ENCODE measurements around the gene CALHM5. TPM values are rescaled to one million over a fixed set of nuclear protein-coding genes. Genes with fewer than 3 reads are reported as not detected.

CALHM5 gene, protein sequence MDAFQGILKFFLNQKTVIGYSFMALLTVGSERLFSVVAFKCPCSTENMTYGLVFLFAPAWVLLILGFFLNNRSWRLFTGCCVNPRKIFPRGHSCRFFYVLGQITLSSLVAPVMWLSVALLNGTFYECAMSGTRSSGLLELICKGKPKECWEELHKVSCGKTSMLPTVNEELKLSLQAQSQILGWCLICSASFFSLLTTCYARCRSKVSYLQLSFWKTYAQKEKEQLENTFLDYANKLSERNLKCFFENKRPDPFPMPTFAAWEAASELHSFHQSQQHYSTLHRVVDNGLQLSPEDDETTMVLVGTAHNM
- total RNA-seq (2014; rRNA removed; shearing (Covaris generic)), result 2.4 and 2.6 TPM in 2 replicates

DNA sequence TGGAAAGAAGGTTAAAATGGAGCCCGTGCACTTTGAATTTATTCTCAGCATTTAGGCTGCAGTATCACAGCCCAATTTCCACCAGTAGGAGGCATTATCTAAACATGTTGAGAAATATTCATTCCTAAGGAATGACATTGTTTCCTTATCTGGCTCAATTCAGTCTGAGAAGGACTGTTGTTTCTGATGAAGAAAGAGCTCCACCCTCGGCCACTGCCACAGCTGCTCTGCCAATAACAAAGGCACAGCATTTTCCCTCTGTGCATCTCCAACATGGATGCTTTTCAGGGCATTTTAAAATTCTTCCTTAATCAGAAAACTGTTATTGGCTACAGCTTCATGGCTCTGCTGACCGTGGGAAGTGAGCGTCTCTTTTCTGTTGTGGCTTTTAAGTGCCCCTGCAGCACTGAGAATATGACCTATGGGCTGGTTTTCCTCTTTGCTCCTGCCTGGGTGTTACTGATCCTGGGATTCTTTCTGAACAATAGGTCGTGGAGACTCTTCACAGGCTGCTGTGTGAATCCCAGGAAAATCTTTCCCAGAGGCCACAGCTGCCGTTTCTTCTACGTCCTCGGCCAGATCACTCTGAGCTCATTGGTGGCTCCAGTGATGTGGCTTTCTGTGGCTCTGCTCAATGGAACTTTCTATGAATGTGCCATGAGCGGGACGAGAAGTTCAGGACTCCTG, at the start of gene CALHM5:
CALHM5 (plus strand) TSS at position 216 of the 687 bp plus-strand sequence; CDS start at position 274, 58 bp downstream.
- Histone ChIP-seq H3K27ac (peak within 1 kb of the TSS; percentile 96), H3K27me3 (no peaks in the 10 kb centered on the region), H3K36me3 (no peaks in the 10 kb centered on the region), H3K4me3 (peak within 1 kb of the TSS; percentile 62), H3K9me3 (replicated peaks) (0 out of 2 replicates have a peak, but pooled peaks cover 3% of the 10 kb centered on the region), H3K4me1 (peaks cover 3% of the 10 kb centered on the region; the same call in 1 of the 2 replicates)
- peak; percentile 75 to 88 for DNase-seq

DNA sequence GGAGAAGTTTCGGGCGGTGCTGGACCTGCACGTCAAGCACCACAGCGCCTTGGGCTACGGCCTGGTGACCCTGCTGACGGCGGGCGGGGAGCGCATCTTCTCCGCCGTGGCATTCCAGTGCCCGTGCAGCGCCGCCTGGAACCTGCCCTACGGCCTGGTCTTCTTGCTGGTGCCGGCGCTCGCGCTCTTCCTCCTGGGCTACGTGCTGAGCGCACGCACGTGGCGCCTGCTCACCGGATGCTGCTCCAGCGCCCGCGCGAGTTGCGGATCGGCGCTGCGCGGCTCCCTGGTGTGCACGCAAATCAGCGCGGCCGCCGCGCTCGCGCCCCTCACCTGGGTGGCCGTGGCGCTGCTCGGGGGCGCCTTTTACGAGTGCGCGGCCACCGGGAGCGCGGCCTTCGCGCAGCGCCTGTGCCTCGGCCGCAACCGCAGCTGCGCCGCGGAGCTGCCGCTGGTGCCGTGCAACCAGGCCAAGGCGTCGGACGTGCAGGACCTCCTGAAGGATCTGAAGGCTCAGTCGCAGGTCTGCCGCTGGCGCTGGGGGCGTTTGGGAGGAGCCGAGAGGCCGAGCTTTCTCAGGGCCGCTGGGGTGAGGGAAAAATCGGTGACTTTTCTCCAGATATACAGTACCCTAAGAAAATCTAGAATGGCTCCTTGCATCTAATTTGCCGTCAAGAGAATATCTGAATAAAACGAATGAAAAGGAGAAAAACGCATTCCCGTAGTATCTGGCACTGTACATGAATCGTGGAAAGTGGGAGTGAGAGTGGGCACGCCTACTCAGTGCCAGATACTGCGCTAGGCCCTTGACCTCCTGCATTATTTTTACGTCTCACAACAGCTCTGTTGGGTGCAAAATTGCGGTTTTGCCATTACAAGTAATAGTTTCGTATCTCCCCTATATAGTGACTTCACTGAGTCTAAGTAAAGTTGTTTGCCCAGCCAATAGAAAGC, 49.2 kb upstream of the CALHM5 start:
- Histone ChIP-seq H3K36me3 (no peaks in the 10 kb centered on the region), H3K9me3 (replicated peaks) (no peaks in the 10 kb centered on the region), H3K27ac (no peak overlapping the region), H3K4me1 (no peaks in the 10 kb centered on the region), H3K4me3 (no peak overlapping the region), H3K27me3 (no peaks in the 10 kb centered on the region)
- no peak for DNase-seq

DNA sequence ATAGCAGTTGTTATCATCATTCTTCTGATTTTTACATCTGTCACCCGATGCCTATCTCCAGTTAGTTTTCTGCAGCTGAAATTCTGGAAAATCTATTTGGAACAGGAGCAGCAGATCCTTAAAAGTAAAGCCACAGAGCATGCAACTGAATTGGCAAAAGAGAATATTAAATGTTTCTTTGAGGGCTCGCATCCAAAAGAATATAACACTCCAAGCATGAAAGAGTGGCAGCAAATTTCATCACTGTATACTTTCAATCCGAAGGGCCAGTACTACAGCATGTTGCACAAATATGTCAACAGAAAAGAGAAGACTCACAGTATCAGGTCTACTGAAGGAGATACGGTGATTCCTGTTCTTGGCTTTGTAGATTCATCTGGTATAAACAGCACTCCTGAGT, 48.1 kb upstream of the CALHM5 start:
- Histone ChIP-seq H3K4me3 (no peak overlapping the region), H3K27ac (no peak overlapping the region), H3K36me3 (no peaks in the 10 kb centered on the region), H3K27me3 (no peaks in the 10 kb centered on the region), H3K4me1 (no peaks in the 10 kb centered on the region), H3K9me3 (replicated peaks) (no peaks in the 10 kb centered on the region)
- no peak for DNase-seq

DNA sequence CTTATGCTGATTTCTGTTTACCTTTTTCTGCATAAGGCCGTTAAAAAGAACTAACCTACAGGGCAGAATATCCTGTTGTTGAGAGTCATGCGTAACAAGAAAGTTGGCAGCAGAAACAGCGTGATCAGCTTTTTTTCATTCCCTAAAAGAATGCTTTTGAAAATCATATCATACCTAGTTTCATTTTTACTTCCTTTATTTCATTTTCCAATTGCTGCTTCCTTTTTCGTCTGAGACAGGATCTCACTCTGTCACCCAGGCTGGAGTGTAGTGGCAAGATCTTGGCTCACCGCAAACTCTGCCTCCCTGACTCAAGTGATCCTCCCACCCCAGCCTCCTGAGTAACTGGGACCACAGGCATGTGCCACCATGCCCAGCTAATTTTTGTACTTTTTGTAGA, 46.2 kb upstream of the CALHM5 start:
- Histone ChIP-seq H3K27me3 (no peaks in the 10 kb centered on the region), H3K4me3 (no peak overlapping the region), H3K4me1 (no peaks in the 10 kb centered on the region), H3K9me3 (replicated peaks) (no peaks in the 10 kb centered on the region), H3K27ac (no peak overlapping the region), H3K36me3 (no peaks in the 10 kb centered on the region)
- DNase-seq, result no peak

DNA sequence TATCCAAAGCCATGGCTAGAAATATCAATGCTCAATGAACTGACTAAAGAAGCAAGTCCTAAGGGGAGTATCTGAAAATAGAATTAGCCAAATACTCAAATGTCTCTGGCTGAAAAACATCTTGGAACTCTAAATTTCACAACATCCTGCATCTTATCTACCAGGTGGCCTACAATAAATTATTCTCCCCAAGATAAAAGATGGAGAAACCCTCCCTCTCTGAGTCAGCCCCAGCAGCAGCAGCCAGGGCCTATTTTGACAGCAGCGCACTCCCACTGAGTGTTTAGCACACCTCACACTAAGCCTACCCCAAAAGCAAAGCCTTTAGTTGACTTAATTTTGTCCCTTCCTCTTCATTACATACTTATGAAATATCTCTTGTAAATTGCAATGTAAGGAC, 44.3 kb upstream of the CALHM5 start:
- Histone ChIP-seq H3K4me3 (no peak overlapping the region), H3K9me3 (replicated peaks) (no peaks in the 10 kb centered on the region), H3K4me1 (no peaks in the 10 kb centered on the region), H3K36me3 (no peaks in the 10 kb centered on the region), H3K27me3 (no peaks in the 10 kb centered on the region), H3K27ac (no peak overlapping the region)
- no peak for DNase-seq

DNA sequence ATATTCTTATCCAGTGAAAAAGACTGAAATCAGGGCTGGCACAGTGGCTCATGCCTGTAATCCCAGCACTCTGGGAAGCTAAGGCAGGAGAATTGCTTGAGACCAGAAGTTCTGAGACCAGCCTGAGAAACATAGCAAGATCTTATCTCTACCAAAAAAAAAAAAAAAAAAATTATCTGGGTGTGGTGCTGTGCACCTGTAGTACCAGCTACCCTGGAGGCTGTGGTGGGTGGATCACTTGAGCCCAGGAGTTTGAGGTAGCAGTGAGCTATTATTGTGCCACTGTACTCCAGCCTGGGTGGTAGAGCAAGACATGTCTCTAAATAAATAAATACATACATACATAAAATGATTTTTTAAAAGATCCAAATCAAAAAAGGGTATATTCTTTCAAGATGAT, 43.9 kb upstream of the CALHM5 start:
- Histone ChIP-seq H3K27me3 (no peaks in the 10 kb centered on the region), H3K36me3 (no peaks in the 10 kb centered on the region), H3K27ac (no peak overlapping the region), H3K9me3 (replicated peaks) (no peaks in the 10 kb centered on the region), H3K4me1 (no peaks in the 10 kb centered on the region), H3K4me3 (no peak overlapping the region)
- no peak for DNase-seq

DNA sequence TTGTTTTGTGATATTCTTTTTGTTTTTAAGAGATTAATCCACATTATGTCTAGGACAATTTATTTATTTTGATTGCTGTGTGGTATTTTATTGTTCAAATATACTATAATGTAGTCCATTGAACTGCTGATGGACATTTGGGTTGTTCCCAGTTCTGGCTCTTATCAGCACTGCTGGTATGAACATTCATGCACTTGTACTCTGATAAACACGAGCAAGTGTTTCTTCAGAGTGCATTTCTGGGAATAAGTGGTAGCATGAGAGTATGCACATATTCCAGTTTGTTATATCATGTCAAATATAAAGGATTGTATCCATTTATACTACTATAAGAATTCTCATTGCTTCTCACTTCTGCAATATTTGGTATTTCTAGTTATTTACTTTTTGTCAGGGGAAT, 43.1 kb upstream of the CALHM5 start:
- Histone ChIP-seq H3K4me1 (no peaks in the 10 kb centered on the region), H3K36me3 (no peaks in the 10 kb centered on the region), H3K27ac (no peak overlapping the region), H3K9me3 (replicated peaks) (no peaks in the 10 kb centered on the region), H3K4me3 (no peak overlapping the region), H3K27me3 (no peaks in the 10 kb centered on the region)
- no peak for DNase-seq

DNA sequence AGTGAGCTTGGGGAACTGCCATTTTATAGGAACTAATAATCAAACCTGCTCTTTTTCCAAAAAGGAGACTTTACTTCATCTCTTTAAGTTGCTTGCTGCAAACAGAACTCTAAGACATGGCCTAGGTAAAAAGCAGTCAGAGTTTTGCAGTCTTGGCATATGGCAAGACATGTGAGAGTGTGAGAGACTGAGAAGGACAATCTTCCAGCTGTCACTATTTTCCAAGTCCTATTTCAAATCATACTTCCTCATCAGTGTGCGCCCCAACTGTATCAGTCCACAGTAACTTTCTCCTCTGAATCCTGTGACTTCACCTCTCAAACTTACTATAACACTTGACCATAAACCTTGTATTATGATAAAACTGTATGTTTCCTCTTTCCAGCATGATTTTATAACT, 39.9 kb upstream of the CALHM5 start:
- Histone ChIP-seq H3K4me3 (no peak overlapping the region), H3K27ac (no peak overlapping the region), H3K9me3 (replicated peaks) (no peaks in the 10 kb centered on the region), H3K4me1 (0 out of 2 replicates have a peak, but pooled peaks cover under 1% of the 10 kb centered on the region), H3K27me3 (no peaks in the 10 kb centered on the region), H3K36me3 (no peaks in the 10 kb centered on the region)
- DNase-seq, result no peak

DNA sequence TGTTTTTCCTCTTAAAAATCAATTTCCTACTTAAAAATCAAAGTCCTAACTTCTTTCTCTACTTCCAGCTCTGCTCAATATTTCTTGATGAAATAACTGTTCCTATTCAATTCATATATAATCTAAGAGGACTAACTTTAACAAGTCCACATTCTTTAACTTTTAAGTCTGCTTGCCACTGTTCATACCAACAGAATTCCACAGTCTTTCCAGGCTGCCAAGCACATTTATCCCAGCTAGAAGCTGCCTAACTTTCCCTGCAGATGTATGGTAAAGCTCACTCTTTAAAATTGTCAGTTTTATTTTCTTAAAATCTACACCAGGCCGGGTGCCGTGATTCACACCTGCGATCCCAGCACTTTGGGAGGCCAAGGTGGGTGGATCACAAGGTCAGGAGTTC, 38.7 kb upstream of the CALHM5 start:
- Histone ChIP-seq H3K27me3 (no peaks in the 10 kb centered on the region), H3K4me1 (0 out of 2 replicates have a peak, but pooled peaks cover 3% of the 10 kb centered on the region), H3K4me3 (no peak overlapping the region), H3K9me3 (replicated peaks) (no peaks in the 10 kb centered on the region), H3K36me3 (no peaks in the 10 kb centered on the region), H3K27ac (no peak overlapping the region)
- DNase-seq, result no peak

DNA sequence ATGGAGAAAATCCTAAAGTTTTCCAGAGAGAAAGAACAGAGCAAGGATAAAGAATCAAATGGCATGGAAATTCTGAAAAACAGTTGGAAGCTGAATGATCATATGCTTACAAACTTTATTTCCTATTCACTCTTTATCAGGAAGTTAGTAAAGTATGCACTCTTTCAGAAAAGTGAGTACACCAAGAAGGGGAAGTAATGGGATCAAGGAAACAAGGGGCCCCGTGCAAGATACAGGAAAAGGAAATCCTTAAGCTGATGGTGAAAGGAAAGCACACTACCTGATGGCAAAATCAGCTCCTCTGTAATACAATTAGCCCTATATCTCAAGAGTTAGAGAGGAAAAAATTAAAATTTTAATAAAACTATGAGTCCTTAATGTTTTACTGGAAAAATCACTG, 36.3 kb upstream of the CALHM5 start:
- Histone ChIP-seq H3K4me3 (no peak overlapping the region), H3K36me3 (no peaks in the 10 kb centered on the region), H3K27ac (no peak overlapping the region), H3K4me1 (0 out of 2 replicates have a peak, but pooled peaks cover 3% of the 10 kb centered on the region), H3K9me3 (replicated peaks) (no peaks in the 10 kb centered on the region), H3K27me3 (no peaks in the 10 kb centered on the region)
- DNase-seq, result no peak

DNA sequence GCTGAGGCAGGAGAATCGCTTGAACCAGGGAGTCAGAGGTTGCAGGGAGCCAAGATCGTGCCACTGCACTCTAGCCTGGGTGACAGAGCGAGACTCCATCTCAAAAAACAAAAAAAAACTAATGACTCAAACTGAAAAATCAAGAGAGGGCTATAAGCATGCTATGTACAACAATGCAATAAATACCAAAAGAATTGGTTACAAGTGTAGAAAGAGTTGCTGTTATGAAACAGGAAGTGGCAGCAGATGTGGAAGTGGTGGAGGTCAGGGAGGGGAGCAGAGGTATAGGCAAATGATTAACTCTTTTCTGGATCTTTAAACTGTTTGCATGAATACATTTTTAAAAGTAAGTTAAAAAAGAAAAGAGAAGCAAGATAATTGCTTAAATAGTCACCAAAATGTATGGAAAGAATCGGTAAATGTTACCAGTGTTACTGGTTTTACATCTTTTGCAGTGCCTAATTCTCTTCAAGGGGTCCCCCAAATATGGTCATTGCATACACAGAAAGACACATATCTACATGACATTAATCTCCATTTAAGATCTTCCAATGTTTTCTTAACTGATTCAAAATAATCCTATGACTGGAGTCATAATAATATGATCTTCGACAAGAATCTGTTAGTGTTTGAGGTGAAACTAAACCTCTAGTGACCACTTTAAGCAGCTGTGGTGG, 35.3 kb upstream of the CALHM5 start:
- Histone ChIP-seq H3K9me3 (replicated peaks) (no peaks in the 10 kb centered on the region), H3K36me3 (no peaks in the 10 kb centered on the region), H3K27me3 (no peaks in the 10 kb centered on the region), H3K4me3 (no peak overlapping the region), H3K27ac (no peak overlapping the region), H3K4me1 (0 out of 2 replicates have a peak, but pooled peaks cover 3% of the 10 kb centered on the region)
- peak in 1 of 2 experiments; percentile 7 for DNase-seq

DNA sequence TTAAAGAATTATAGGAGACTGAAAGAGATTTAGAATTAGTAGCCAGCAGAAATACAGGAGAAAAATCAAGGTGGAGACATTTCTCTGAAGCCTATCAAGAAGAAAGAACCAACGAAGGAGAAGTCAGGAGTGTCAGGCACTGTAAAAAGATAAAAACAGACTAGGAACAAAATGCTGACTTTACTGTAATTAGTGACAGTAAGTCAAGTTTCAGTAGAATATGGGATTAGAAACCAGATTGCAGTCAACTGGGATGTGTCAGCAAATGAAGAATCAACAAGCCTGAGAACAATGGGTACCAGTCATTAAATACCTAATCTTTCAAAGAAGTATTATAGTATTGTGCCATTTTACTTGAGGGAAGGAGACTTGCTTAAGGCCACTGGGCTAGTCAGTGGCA, 28.7 kb upstream of the CALHM5 start:
- no peaks in the 10 kb centered on the region for H3K36me3 ChIP-seq
- H3K27ac ChIP-seq, result no peak overlapping the region
- H3K27me3 ChIP-seq, result no peaks in the 10 kb centered on the region
- H3K4me3 ChIP-seq, result no peak overlapping the region
- no peaks in the 10 kb centered on the region for H3K9me3 ChIP-seq (replicated peaks)
- DNase-seq, result no peak
- no peaks in the 10 kb centered on the region for H3K4me1 ChIP-seq

DNA sequence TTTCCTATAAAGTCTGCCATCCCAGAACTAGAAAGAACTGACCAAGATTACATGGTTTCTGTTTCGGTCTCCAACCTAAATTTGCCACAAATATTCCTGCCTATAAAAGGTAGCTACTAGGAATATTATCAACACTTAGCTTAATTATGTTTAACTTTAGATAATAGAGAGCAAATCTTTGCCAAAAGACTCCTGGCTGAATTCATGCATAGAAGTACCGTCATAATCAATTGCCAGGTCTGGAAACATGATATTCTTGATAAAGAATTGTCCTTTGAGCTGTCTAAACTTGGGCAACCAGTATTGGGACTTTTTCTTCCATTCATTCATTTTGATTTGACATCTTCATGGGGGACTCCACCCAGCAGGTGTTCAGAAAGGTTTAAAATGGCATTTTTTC, 27.8 kb upstream of the CALHM5 start:
- DNase-seq, result no peak
- no peaks in the 10 kb centered on the region for H3K9me3 ChIP-seq (replicated peaks)
- no peaks in the 10 kb centered on the region for H3K27me3 ChIP-seq

DNA sequence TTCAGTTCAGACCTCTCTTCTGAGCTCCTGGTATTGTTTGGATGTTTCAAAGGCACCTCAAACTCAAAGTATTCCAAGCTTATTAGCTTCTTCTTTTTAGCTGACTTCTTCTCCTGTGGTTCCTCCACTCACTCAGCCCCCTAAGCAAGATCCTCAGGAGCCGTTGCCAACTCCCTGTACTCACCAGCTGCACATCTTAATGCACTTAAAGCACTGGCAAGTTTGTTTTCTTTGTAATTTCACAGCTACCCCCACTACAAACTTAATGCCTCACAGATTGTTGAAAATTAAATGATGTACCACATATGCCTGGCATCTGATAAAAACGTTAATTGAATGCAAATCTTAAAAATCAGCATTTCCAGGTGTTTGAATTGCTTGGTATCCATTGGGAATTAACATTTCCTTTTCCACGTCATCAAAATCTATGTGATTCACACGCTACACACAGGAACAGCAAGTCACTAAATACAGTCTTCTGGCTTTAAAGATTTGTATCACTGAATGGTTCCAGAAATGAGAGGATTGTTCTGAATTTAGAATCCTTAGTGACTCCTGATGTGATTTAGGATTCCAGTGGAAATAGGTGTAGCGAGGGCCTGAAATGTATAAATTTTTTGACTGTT, 25.8 kb upstream of the CALHM5 start:
- no peaks in the 10 kb centered on the region for H3K4me1 ChIP-seq
- H3K27ac ChIP-seq, result no peak overlapping the region
- no peak for DNase-seq
- H3K4me3 ChIP-seq, result no peak overlapping the region
- no peaks in the 10 kb centered on the region for H3K36me3 ChIP-seq
- no peaks in the 10 kb centered on the region for H3K9me3 ChIP-seq (replicated peaks)
- no peaks in the 10 kb centered on the region for H3K27me3 ChIP-seq

More for the DNA sequence above, 27.8 kb upstream of the CALHM5 start:
- no peaks in the 10 kb centered on the region for H3K36me3 ChIP-seq
- no peak overlapping the region for H3K4me3 ChIP-seq
- no peaks in the 10 kb centered on the region for H3K4me1 ChIP-seq
- no peak overlapping the region for H3K27ac ChIP-seq
